ENCODE measurements around the gene CFAP65.

DNA sequence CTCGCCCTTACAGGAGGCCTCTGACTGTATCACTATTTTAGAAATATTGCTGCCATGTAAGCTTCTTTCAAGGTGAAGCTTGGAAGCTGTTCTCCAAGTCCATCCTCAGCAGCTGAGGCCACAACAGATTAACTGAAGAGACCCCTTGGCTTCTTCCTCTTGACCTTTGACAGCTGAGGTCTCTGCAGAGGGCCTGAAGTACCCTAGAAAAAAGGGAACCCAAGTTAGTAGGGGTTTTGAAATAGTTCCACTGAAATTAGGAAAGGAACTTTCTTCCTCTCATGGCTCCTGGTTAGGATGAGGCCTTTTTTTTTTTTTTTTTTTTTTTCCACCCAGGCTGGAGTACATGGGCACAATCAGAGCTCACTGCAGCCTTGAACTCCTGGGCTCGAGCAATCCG is 34.9 kb upstream of the CFAP65 start:
- TF ChIP-seq, protein P1, sequence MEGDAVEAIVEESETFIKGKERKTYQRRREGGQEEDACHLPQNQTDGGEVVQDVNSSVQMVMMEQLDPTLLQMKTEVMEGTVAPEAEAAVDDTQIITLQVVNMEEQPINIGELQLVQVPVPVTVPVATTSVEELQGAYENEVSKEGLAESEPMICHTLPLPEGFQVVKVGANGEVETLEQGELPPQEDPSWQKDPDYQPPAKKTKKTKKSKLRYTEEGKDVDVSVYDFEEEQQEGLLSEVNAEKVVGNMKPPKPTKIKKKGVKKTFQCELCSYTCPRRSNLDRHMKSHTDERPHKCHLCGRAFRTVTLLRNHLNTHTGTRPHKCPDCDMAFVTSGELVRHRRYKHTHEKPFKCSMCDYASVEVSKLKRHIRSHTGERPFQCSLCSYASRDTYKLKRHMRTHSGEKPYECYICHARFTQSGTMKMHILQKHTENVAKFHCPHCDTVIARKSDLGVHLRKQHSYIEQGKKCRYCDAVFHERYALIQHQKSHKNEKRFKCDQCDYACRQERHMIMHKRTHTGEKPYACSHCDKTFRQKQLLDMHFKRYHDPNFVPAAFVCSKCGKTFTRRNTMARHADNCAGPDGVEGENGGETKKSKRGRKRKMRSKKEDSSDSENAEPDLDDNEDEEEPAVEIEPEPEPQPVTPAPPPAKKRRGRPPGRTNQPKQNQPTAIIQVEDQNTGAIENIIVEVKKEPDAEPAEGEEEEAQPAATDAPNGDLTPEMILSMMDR (IDR thresholded peaks at IDR 0.05) = no peak
- no peak for TF ChIP-seq EZH2phosphoT487 (IDR thresholded peaks at IDR 0.05)

Measured in neural progenitor cell (in vitro differentiated cells).